MM.1S (cell line): Measurements from ENCODE around the gene PLOD3.

Experiments used
- DNase-seq: peaks from one replicate; pipeline ENCODE4 v3.0.0-alpha.2; 2015
- H2AFZ ChIP-seq: fragments of 300-600 bp; sonication (generic); 2 replicates; pipeline ENCODE4 v1.6.0; 2016; ENCODE audit warnings: antibody characterized with exemption, low read length
- H3F3A ChIP-seq: fragments of 300-600 bp; sonication (generic); 2 replicates; pipeline ENCODE4 v1.6.1; 2016; ENCODE audit warnings: mild to moderate bottlenecking, antibody characterized with exemption, low read length, moderate library complexity, mixed read lengths; ENCODE audit not compliant: insufficient read depth
- H3K27ac ChIP-seq: fragments of 300-600 bp; sonication (generic); 2 replicates; pipeline ENCODE4 v1.5.1; 2016; ENCODE audit warnings: mild to moderate bottlenecking, low read length
- H3K27me3 ChIP-seq: fragments of 300-600 bp; sonication (generic); replicated peaks from 2 replicates; pipeline ENCODE4 v1.6.0; 2016; ENCODE audit warnings: low read length; ENCODE audit not compliant: insufficient read depth
- H3K36me3 ChIP-seq: fragments of 300-600 bp; sonication (generic); replicated peaks from 2 replicates; pipeline ENCODE4 v1.6.1; 2016; ENCODE audit warnings: mild to moderate bottlenecking, low read length, mixed read lengths; ENCODE audit not compliant: insufficient read depth
- H3K4me1 ChIP-seq: fragments of 300-600 bp; sonication (generic); 2 replicates; pipeline ENCODE4 v1.6.1; 2016; ENCODE audit warnings: low read length, mixed read lengths
- H3K4me2 ChIP-seq: fragments of 300-600 bp; sonication (generic); 2 replicates; pipeline ENCODE4 v1.6.0; 2016; ENCODE audit warnings: low read depth, low read length
- H3K4me3 ChIP-seq: fragments of 300-600 bp; sonication (generic); 2 replicates; pipeline ENCODE4 v1.5.1; 2016; ENCODE audit warnings: low read length, mixed read lengths
- H3K79me2 ChIP-seq: fragments of 300-600 bp; sonication (generic); 2 replicates; pipeline ENCODE4 v1.6.1; 2016; ENCODE audit warnings: mixed run types, low read length, mixed read lengths
- H3K9ac ChIP-seq: fragments of 300-600 bp; sonication (generic); 2 replicates; pipeline ENCODE4 v1.6.1; 2016; ENCODE audit warnings: low read length, mixed read lengths
- H3K9me2 ChIP-seq: fragments of 300-600 bp; sonication (generic); replicated peaks from 2 replicates; pipeline ENCODE4 v1.6.1; 2016; ENCODE audit warnings: mild to moderate bottlenecking, low read length, mixed read lengths; ENCODE audit not compliant: insufficient read depth
- H3K9me3 ChIP-seq: fragments of 300-600 bp; sonication (generic); replicated peaks from 2 replicates; pipeline ENCODE4 v1.6.1; 2016; ENCODE audit warnings: mild to moderate bottlenecking, low read length, mixed read lengths; ENCODE audit not compliant: insufficient read depth
- H4K20me1 ChIP-seq: fragments of 300-600 bp; sonication (generic); 2 replicates; pipeline ENCODE4 v1.6.1; 2016; ENCODE audit warnings: mild to moderate bottlenecking, low read length, moderate library complexity, mixed read lengths; ENCODE audit not compliant: insufficient read depth
- CTCF ChIP-seq: fragments of 300-600 bp; sonication (generic); IDR thresholded peaks from 2 replicates; pipeline ENCODE4 v1.5.1; 2016; ENCODE audit warnings: antibody characterized with exemption, low read length, mixed read lengths
- EZH2 ChIP-seq: fragments of 300-600 bp; sonication (generic); optimal IDR thresholded peaks from 2 replicates; pipeline ENCODE3; 2017; ENCODE audit warnings: low read depth, mild to moderate bottlenecking, antibody characterized with exemption, low read length, mixed read lengths
- EZH2phosphoT487 ChIP-seq: fragments of 300-600 bp; sonication (generic); IDR thresholded peaks from 2 replicates; pipeline ENCODE4 v1.6.1; 2018; ENCODE audit warnings: antibody characterized with exemption, low read length

PLOD3 gene

GRCh38 chr7:101226721-101227120 is 9.3 kb upstream of the PLOD3 start:
- no peaks in the 10 kb centered on the region for H3K9me3 ChIP-seq
- 0 out of 2 replicates have a peak, but pooled peaks cover 1% of the 10 kb centered on the region for H3K79me2 ChIP-seq
- no peaks in the 10 kb centered on the region for H3K9me2 ChIP-seq
- H3K36me3 ChIP-seq, result no peaks in the 10 kb centered on the region
- H3K4me3 ChIP-seq, result no peak overlapping the region
- H3K9ac ChIP-seq, result no peak overlapping the region
- H3K4me1 ChIP-seq, result no peaks in the 10 kb centered on the region
- no peaks in the 10 kb centered on the region for H3F3A ChIP-seq
- no peaks in the 10 kb centered on the region for H4K20me1 ChIP-seq
- no peaks in the 10 kb centered on the region for H3K27me3 ChIP-seq
- no peak overlapping the region for H2AFZ ChIP-seq
- no peak overlapping the region for H3K27ac ChIP-seq
- TF ChIP-seq EZH2phosphoT487 (no peak), CTCF (no peak), EZH2 (no peak)
- DNase-seq, result no peak
- no peak overlapping the region for H3K4me2 ChIP-seq

GRCh38 chr7:101225650-101226049 is 8.3 kb upstream of the PLOD3 start:
- no peak for DNase-seq
- H3K4me3 ChIP-seq, result no peak overlapping the region
- H3K9me2 ChIP-seq, result no peaks in the 10 kb centered on the region
- TF ChIP-seq CTCF, result no peak
- no peak for TF ChIP-seq EZH2phosphoT487
- no peak for TF ChIP-seq EZH2
- H4K20me1 ChIP-seq, result no peaks in the 10 kb centered on the region
- 0 out of 2 replicates have a peak, but pooled peaks cover 7% of the 10 kb centered on the region for H3K79me2 ChIP-seq
- no peak overlapping the region for H2AFZ ChIP-seq
- no peak overlapping the region for H3K4me2 ChIP-seq
- H3K27me3 ChIP-seq, result no peaks in the 10 kb centered on the region
- no peak overlapping the region for H3K27ac ChIP-seq
- no peak overlapping the region for H3K9ac ChIP-seq
- H3K4me1 ChIP-seq, result no peaks in the 10 kb centered on the region
- no peaks in the 10 kb centered on the region for H3F3A ChIP-seq
- no peaks in the 10 kb centered on the region for H3K36me3 ChIP-seq
- H3K9me3 ChIP-seq, result no peaks in the 10 kb centered on the region

- no peaks in the 10 kb centered on the region for H3F3A ChIP-seq
- H4K20me1 ChIP-seq, result no peaks in the 10 kb centered on the region
- H3K9me2 ChIP-seq, result no peaks in the 10 kb centered on the region
- H3K4me1 ChIP-seq, result 0 out of 2 replicates have a peak, but pooled peaks cover 6% of the 10 kb centered on the region
- H3K27ac ChIP-seq, result no peak overlapping the region
- H3K9ac ChIP-seq, result no peak overlapping the region
- H3K4me2 ChIP-seq, result no peak overlapping the region
- H3K4me3 ChIP-seq, result no peak overlapping the region
- no peaks in the 10 kb centered on the region for H3K9me3 ChIP-seq
- no peak for DNase-seq
- H2AFZ ChIP-seq, result no peak overlapping the region
- no peaks in the 10 kb centered on the region for H3K36me3 ChIP-seq
- no peak for TF ChIP-seq EZH2phosphoT487
- no peak for TF ChIP-seq CTCF
- no peak for TF ChIP-seq EZH2
- no peaks in the 10 kb centered on the region for H3K27me3 ChIP-seq
- H3K79me2 ChIP-seq, result peaks cover 26% of the 10 kb centered on the region
These were observed 6.1 kb upstream of the PLOD3 start for GRCh38 chr7:101223528-101223927.
